ENCODE results near the gene GSG1L.

DNA sequence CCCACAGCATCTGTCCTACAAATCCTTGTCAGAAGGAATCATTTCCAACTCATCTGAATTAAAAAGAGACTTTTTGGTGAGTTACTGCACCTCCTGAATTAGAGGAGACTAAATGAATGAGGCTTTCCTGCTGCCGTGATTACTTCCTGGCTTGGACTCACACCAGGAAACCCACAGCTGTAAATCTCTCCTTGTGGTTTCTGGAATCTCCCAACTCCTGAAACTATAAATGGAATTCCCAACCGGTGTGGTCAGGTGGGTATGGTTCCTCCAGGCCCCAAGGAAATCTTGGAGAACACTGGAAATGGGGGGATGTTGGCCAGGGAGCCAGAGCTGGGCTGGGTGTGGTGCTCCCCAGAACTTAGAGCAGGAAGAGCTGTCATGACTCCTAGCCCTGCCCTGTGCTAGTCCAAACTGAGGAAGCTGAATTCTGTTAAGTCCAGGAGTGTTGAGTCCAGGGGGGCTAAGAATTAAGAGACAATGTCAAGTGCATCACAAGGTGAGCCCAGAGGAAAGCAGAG lies 216.4 kb downstream of the GSG1L start:
- TF ChIP-seq CTCF (IDR thresholded peaks at IDR 0.05) (no peak), POLR2A (IDR thresholded peaks at IDR 0.05) (no peak)
